GM19099 (cell line): ENCODE measurements around the gene CD99.
A peak's percentile ranks its signal among the peaks of the same experiment; 100 is the strongest.

Experiments
- POLR2A ChIP-seq: IDR thresholded peaks from 3 replicates; pipeline ENCODE4 v1.6.1; 2011; ENCODE audit warnings: low read depth; ENCODE audit not compliant: insufficient read length; ENCODE audit errors: extremely low read depth

The CD99 gene

GRCh38 chrX:2690856-2691542, at the start of gene CD99:
Gene CD99 (plus strand): TSS chrX:2691295. CDS start chrX:2691361, 66 bp downstream.
- TF ChIP-seq POLR2A: peak; percentile 40

DNA sequence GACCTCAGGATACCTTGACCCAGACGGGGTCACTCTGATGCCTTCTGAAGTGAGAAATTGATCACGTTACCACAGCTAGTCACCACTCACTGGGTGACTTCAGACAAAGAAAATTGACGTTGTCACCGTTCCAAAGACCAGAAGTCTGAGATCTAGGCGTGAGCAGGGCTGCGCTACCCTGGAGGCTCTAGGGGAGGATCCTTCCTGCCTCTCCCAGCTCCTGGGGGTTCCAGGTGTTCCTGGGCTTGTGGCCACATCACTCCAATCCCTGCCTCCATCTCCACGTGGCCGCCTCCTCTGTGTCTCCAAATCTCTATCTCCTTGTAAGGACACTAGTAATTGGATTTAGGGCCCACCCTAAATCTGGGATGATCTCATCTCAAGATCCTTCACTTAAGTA, 48.9 kb upstream of the CD99 start:
- no peak for TF ChIP-seq POLR2A

DNA sequence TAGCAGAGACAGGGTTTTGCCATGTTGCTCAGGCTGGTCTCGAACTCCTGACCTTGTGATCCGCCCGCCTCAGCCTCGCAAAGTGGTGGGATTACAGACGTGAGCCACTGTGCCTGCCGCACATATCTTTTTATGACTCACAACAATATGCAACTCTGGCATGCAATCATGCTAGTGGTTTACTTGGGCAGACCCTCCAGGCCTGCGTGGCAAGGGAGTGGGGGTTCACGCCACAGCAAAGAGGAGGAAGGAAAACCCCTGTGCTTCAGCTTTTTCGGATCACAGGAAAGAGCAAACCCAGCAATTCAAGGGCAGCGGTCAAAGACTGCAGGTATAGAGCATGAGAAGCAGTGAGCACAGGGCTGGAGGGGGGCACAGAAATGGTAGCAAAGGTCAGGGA, 48.3 kb upstream of the CD99 start:
- TF ChIP-seq POLR2A: no peak

GRCh38 chrX:2643880-2644279, 47.2 kb upstream of the CD99 start:
- no peak for TF ChIP-seq POLR2A

GRCh38 chrX:2645563-2645962, 45.5 kb upstream of the CD99 start:
- no peak for TF ChIP-seq POLR2A

DNA sequence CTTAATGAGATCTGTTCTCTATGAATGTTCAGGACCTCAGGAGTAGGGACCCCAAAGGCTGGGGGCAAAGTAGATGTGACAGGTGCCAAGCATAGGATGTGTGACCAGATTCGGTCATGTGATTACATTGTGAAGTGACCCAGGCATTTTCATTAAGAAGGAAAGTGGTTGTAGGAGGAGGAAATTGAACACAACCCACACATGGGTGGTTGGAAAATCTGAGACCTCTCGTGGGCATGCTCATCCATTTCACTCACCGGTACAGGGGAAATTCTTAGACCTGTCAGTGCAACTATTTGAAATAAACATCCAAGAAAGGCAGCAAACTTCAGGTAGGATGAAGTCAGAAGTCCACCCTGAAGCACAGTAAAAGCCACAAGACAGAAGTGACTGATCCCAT, 43.5 kb upstream of the CD99 start:
- no peak for TF ChIP-seq POLR2A

- no peak for TF ChIP-seq POLR2A
Observed at GRCh38 chrX:2650037-2650436, 41.1 kb upstream of the CD99 start.

DNA sequence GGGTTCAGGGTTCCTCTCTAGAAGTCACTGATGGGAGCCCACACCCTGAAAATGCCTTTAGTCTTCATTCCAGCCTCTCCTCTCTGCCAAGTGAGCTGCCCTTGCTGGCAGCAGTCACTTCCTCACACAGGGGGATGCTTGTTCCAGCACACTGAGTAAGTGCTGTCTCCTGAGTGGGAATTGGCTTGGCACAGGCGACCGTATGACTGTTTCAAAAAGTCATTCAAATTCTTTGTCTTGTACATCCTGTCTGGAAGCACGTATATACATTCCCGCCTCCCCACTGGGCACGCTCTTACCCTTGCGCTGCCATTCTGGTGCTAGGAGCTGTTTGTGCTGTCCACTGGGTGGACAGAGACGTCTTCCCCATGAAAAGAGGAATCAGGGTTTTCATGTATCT, 40.2 kb upstream of the CD99 start:
- TF ChIP-seq POLR2A: no peak

- no peak for TF ChIP-seq POLR2A
Observed at GRCh38 chrX:2652106-2652505, 39.0 kb upstream of the CD99 start.

GRCh38 chrX:2654436-2655340, 36.4 kb upstream of the CD99 start:
- no peak for TF ChIP-seq POLR2A

DNA sequence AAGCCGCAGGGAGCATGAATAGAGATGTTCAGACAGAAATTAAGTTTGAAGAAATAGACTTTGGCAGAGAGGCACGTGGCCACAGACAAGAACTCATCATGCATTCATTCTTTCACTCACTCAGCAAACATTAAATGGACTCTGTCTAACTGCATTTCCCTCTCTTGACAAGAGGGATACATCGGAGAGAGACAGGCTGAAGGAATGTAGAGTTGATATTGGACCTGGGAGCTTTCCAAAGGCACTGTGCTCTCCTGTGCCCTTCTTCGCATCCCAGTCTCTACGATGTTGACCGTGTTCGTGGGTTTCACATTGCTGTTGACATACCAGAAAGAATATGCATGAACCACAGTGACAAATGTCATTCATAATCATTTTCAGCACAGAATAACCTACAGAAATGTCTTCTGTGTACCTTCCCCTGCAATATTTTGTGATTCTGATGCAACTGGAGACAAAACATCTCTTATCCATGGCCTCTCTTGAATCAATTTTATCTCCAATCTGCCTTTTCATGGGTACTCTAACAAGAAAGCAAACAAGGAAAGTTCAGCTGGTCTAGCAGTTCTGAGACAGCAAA, 34.7 kb upstream of the CD99 start:
- no peak for TF ChIP-seq POLR2A

DNA sequence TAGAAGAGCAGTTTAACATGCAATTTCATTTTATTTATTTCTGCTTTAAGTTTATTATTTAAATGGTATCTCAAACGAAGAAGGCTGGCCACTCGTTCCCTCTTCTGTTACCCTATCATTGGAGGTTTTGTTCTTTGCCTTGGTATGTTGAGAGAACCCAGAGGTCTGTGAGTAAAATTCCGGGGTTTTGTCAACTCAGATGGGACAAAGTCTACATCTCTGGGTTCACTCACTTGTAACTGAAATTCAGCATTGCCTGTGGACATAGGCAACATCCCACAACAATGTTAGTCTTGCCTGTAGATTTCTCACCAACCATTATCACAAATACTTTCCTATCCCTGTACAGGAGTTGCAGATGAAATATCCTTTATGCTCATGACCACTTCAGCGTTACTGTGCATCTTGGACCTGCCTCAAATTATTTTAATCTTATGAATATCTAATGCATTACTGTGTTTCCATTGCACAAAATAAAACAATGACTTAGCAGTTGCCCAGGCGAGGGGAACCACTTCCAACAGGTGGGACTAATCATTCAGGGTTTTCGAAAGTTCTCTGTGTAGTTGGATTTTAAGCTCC, 33.5 kb upstream of the CD99 start:
- TF ChIP-seq POLR2A: no peak

DNA sequence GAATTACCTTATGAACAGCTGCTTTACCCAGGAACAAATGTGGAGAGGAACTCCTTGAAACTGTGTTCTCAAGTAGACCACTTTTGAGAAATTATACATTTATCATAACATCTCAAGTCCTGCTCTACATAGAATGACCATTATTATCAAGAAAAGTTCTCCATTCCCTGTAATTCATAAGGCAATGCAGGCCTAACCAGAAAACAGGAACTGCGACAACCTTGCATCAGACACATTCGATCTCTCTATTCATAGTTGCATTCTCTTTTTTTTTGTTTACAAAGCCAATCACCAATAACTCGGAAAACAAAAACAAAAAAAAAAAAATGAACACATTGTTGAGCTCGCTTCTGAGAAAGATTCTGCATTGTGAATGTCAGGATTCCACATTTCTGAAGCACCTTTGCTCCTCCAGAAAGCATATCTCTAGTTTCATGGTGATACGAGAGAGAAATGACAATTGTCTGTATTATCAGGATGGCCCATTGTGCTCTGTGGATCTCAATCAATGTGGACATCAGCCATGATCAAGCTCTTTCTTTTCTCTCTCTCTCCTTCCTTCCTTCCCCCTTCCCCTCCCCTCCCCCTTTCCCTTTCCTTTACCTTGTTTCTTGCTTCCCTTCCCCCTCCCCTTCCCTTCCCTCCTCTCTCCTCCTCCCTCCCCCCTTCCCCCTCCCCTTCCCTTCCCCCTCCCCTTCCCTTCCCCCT, 32.4 kb upstream of the CD99 start:
- TF ChIP-seq POLR2A: no peak

DNA sequence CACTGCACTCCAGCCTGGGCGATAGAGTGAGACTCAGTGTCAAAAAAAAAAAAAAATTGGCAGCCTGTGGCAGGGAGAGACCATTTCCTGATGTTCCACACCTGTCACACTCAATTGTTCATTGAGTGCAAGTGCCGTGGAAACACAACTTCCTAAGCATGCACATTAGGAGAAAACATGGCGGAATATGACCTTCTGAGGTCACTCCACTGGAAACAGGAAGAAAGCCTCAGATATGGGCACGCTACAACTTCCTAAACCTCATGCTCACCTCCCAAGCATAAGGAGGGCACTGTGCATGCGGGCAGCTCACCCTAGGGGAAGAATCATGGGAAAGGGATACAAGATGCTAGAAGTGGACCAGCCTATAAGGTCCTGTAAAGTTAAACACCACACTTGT, 28.5 kb upstream of the CD99 start:
- no peak for TF ChIP-seq POLR2A

DNA sequence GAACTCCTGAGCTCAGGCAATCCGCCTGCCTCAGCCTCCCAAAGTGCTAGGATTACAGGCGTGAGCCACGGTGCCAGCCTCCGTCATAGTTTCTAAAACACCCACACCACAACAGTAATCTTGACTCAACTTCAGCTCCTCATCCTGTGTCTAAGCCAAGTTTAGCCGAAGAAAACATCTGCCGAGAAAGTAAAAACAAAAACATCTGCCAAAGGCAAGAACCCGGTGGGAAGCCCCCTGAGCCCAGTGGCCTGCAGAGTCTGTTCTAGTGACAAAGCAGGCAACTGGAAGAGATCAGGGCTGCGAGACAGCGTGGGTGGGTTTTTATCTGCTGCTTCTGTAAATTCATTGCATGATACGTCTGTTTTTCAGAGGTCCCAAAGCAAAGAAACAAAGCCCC, 26.6 kb upstream of the CD99 start:
- TF ChIP-seq POLR2A: no peak

GRCh38 chrX:2665387-2666304, 25.4 kb upstream of the CD99 start:
- no peak for TF ChIP-seq POLR2A
